ENCODE data around the gene RELCH.

RELCH gene

DNA sequence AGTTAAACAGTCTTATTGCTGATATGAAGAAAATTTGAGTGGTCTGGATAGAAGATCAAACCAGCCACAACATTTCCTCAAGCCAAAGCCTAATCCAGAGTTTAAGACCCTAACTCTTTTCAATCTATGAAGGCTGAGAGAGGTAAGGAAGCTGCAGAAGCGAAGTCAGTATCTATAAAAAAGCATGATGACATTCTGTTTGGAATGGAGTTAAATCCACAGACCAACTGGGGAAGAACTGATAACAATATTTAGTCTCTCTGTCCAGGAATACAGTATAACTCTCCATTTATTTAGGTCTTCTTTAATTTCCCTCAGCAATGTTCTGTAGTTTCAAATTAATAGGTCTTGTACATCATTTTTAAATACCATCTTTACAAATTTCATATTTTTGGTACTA is 16.2 kb upstream of the RELCH start:
- Histone ChIP-seq H3K4me1 (no peaks in the 10 kb centered on the region), H3K9me3 (no peaks in the 10 kb centered on the region)
- DNase-seq, result no peak

DNA sequence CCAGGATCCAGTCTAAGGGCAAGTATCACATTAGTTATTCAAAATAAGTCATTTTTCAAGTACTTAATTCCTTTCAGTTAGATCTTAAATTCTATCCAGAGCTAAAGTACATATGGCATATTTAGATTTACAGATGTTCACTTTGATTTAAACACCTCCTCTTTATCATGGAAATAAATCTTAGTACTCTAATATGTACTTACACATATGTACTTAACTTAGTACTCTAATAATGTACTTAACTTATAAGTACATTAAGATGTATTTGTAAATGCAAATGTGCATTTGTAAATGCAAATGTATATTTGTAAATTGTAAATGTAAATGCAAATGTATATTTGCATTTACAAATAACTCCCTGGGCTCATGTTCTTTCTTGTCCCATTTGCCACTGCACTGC is 14.8 kb upstream of the RELCH start:
- Histone ChIP-seq H3K9me3 (no peaks in the 10 kb centered on the region), H3K36me3 (no peaks in the 10 kb centered on the region), H3K27me3 (no peaks in the 10 kb centered on the region), H3K4me1 (no peaks in the 10 kb centered on the region), H3K4me3 (ENCODE audit: low read depth, low read length) (no peak overlapping the region)
- TF ChIP-seq, protein P1, sequence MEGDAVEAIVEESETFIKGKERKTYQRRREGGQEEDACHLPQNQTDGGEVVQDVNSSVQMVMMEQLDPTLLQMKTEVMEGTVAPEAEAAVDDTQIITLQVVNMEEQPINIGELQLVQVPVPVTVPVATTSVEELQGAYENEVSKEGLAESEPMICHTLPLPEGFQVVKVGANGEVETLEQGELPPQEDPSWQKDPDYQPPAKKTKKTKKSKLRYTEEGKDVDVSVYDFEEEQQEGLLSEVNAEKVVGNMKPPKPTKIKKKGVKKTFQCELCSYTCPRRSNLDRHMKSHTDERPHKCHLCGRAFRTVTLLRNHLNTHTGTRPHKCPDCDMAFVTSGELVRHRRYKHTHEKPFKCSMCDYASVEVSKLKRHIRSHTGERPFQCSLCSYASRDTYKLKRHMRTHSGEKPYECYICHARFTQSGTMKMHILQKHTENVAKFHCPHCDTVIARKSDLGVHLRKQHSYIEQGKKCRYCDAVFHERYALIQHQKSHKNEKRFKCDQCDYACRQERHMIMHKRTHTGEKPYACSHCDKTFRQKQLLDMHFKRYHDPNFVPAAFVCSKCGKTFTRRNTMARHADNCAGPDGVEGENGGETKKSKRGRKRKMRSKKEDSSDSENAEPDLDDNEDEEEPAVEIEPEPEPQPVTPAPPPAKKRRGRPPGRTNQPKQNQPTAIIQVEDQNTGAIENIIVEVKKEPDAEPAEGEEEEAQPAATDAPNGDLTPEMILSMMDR (IDR thresholded peaks at IDR 0.05; ENCODE audit: low read depth, low read length), result no peak
- no peak for DNase-seq

More for the DNA sequence above, 16.2 kb upstream of the RELCH start:
- Histone ChIP-seq H3K27me3 (no peaks in the 10 kb centered on the region), H3K36me3 (no peaks in the 10 kb centered on the region), H3K4me3 (ENCODE audit: low read depth, low read length) (no peak overlapping the region)
- TF ChIP-seq, protein P1 (IDR thresholded peaks at IDR 0.05; ENCODE audit: low read depth, low read length), result no peak

DNA sequence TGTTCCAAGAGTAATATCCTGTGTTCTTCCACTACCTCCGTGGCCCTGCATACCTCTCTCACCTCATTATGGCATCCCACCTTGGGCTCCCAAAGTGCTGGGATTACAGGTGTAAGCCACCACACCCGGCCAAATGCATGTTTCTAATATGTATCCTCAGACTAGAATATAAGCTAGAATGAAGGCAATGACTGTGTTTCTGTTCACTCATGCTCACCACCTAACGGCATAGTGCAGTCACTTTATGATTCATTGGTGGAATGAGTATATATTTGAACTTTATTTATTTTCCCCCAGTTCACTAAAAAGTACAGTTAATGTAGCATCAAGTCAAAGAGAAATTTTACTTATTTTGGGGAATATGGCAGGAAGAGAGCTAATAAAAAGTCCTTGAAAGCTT is 11.5 kb upstream of the RELCH start:
- H3K9me3 ChIP-seq, result no peaks in the 10 kb centered on the region
- H3K4me1 ChIP-seq, result no peaks in the 10 kb centered on the region
- TF ChIP-seq, protein P1 (IDR thresholded peaks at IDR 0.05; ENCODE audit: low read depth, low read length), result no peak
- no peak for DNase-seq
- H3K36me3 ChIP-seq, result no peaks in the 10 kb centered on the region
- H3K27me3 ChIP-seq, result no peaks in the 10 kb centered on the region
- no peak overlapping the region for H3K4me3 ChIP-seq (ENCODE audit: low read depth, low read length)

DNA sequence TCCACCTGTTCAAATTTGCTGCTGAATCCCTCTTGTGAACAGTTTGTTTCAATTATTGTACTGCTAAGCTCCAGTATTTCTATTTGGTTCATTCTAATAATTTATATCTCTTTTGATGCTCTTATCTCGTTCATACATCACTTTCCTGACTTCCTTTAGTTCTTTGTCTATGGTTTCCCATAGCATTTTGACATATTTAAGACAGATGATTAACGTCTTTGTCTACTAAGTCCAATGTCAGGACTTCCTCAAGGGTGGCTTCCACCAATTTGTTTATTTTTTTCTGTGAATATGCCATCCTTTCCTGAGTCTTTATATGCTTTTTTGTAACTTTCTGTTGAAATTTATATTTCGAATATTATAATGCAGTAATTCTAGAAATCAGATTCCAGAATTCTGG is 9.8 kb upstream of the RELCH start:
- no peak overlapping the region for H3K4me3 ChIP-seq (ENCODE audit: low read depth, low read length)
- TF ChIP-seq, protein P1 (IDR thresholded peaks at IDR 0.05; ENCODE audit: low read depth, low read length), result no peak
- H3K27me3 ChIP-seq, result no peaks in the 10 kb centered on the region
- no peaks in the 10 kb centered on the region for H3K36me3 ChIP-seq
- no peaks in the 10 kb centered on the region for H3K4me1 ChIP-seq
- H3K9me3 ChIP-seq, result no peaks in the 10 kb centered on the region
- no peak for DNase-seq

DNA sequence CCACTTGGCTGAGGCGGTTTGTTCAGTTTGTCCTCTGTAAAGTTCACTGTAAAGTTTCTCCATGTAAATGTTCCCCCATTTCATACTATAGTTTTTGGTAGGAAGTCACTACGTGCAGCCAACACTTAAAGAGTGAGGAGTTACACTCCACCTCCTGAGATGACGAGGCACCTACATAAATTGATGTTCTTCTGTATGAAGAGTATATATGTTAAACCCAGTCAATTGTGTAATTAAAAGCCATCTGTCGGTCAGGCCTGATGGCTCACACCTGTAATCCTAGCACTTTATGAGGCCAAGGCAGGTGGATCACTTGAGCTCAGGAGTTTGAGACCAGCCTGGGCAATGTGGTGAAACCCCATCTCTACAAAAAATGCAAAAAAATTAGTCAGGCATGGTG is 7.8 kb upstream of the RELCH start:
- Histone ChIP-seq H3K27me3 (no peaks in the 10 kb centered on the region), H3K36me3 (no peaks in the 10 kb centered on the region), H3K4me3 (ENCODE audit: low read depth, low read length) (no peak overlapping the region), H3K4me1 (no peaks in the 10 kb centered on the region), H3K9me3 (no peaks in the 10 kb centered on the region)
- TF ChIP-seq, protein P1 (IDR thresholded peaks at IDR 0.05; ENCODE audit: low read depth, low read length), result no peak
- no peak for DNase-seq

DNA sequence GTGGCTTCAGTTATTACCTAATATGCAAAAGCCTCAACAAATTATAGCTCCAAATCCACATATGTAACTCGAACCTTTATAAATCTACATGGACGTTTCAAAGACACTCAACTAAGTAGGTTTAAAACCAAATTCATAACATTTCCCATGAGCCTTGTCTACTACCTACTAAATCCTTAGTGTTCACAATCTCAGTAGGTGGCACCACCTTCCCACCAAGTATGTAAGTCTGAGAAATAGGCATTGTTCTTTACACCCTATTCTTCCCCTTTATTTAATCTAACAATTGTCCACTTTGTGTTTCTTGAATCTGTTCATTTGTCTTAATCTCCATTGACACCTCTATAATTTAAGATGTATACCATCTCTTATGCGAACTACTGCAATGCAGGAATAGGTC is 4.8 kb upstream of the RELCH start:
- TF ChIP-seq, protein P1 (IDR thresholded peaks at IDR 0.05; ENCODE audit: low read depth, low read length), result no peak
- Histone ChIP-seq H3K4me1 (no peaks in the 10 kb centered on the region), H3K36me3 (no peaks in the 10 kb centered on the region)

More for the DNA sequence above, 4.8 kb upstream of the RELCH start:
- Histone ChIP-seq H3K27me3 (no peaks in the 10 kb centered on the region), H3K9me3 (no peaks in the 10 kb centered on the region), H3K4me3 (ENCODE audit: low read depth, low read length) (no peak overlapping the region)
- no peak for DNase-seq

Data from BE2C (cell line).